Liver (tissue), 3 donors: ENCODE results near the gene BCAT1.

Experiments used
- ATF3 ChIP-seq: IDR thresholded peaks from 2 replicates; pipeline ENCODE4 v1.6.1; 2016; ENCODE audit warnings: antibody characterized with exemption
- CTCF ChIP-seq: fragments of 150-350 bp; IDR thresholded peaks from 2 replicates; pipeline ENCODE4 v1.5.1; 2017; ENCODE audit warnings: improper control_type of control experiment, low read depth, low read length; ENCODE audit not compliant: missing input control
- EGR1 ChIP-seq, 2 donors: IDR thresholded peaks; 2 replicates each; pipeline ENCODE4 v1.6.1; 2016 to 2018; ENCODE audit warnings: antibody characterized with exemption in 2 of 2, low read depth in 2 of 2
- FOXA1 ChIP-seq: IDR thresholded peaks from 2 replicates; pipeline ENCODE4 v1.6.1; 2016; ENCODE audit warnings: antibody characterized with exemption
- HNF4G ChIP-seq: IDR thresholded peaks from 2 replicates; pipeline ENCODE4 v1.6.1; 2016; ENCODE audit warnings: antibody characterized with exemption
- MAX ChIP-seq: IDR thresholded peaks from 2 replicates; pipeline ENCODE4 v1.6.1; 2016; ENCODE audit warnings: antibody characterized with exemption
- RAD21 ChIP-seq, 2 donors: IDR thresholded peaks; 2 replicates each; pipeline ENCODE4 v1.6.1; 2016; ENCODE audit warnings: antibody characterized with exemption in 2 of 2, mild to moderate bottlenecking in 2 of 2
- REST ChIP-seq: IDR thresholded peaks from 2 replicates; pipeline ENCODE4 v1.6.1; 2016; ENCODE audit warnings: antibody characterized with exemption, mild to moderate bottlenecking
- SP1 ChIP-seq: IDR thresholded peaks from 2 replicates; pipeline ENCODE4 v1.6.1; 2018; ENCODE audit warnings: antibody characterized with exemption, mild to moderate bottlenecking
- YY1 ChIP-seq: IDR thresholded peaks from 2 replicates; pipeline ENCODE4 v1.6.1; 2016; ENCODE audit warnings: antibody characterized with exemption, mild to moderate bottlenecking
- donor health status: healthy.
- donor health status: healthy.

- TF ChIP-seq CTCF (no peak), EGR1 (IDR thresholded peaks at IDR 0.05; ENCODE audit: low read depth in 2 of 2) (no peak), ATF3 (no peak), RAD21 (IDR thresholded peaks at IDR 0.05) (no peak), HNF4G (no peak), SP1 (no peak), MAX (no peak), REST (no peak), YY1 (no peak), FOXA1 (no peak)
Measured at GRCh38 chr12:24929953-24930352, 18.9 kb downstream of the BCAT1 start.
